ENCODE data around the gene THBD. TPM values are rescaled to one million over a fixed set of nuclear protein-coding genes. Genes with fewer than 3 reads are reported as not detected.

Gene THBD
- total and polyA plus RNA-seq, 2 of the 4 experiments (the other 2 are of a cell fraction) = 0.07 TPM; not detected in 1

GRCh38 chr20:23095499-23095898 is 46.0 kb upstream of the THBD start:
- BruUV-seq (replicated peaks) = no TSS peak
- H2BK5ac ChIP-seq (ENCODE audit: low read depth, low read length, poor library complexity, severe bottlenecking) = no peak overlapping the region
- no peaks in the 10 kb centered on the region for H3K9me1 ChIP-seq (ENCODE audit: insufficient read depth, low read length)
- no peaks in the 10 kb centered on the region for H3K36me3 ChIP-seq (ENCODE audit: control insufficient read depth, insufficient read depth, low read length)
- no peak overlapping the region for H3K56ac ChIP-seq (ENCODE audit: extremely low read depth, insufficient read depth, low read length)
- H3K18ac ChIP-seq (ENCODE audit: low read depth, low read length) = no peak overlapping the region
- no peak overlapping the region for H3K27ac ChIP-seq (ENCODE audit: insufficient read depth, low read length)
- H3K79me1 ChIP-seq (ENCODE audit: low read depth in 1 of 2, low read length in 2 of 2) = no peaks in the 10 kb centered on the region
- H3K27me3 ChIP-seq (ENCODE audit: control insufficient read depth, insufficient read depth, low read length) = peaks cover 53% of the 10 kb centered on the region
- H4K20me1 ChIP-seq (ENCODE audit: insufficient read depth, low read length) = no peaks in the 10 kb centered on the region
- no peak overlapping the region for H4K5ac ChIP-seq (ENCODE audit: low read depth, low read length)
- no peak overlapping the region for H4K8ac ChIP-seq (ENCODE audit: low read depth in 2 of 2, low read length in 2 of 2)
- WGBS, 2 experiments (ENCODE audit: extremely low coverage in 2 of 2, insufficient read length in 1 of 2) = no CpG with 5 or more reads among the region's 3 CpGs
- dilution Hi-C loops (cut with HindIII; ENCODE audit: low sequenced_read_pairs, unreplicated experiment) (no loop called here), intact Hi-C loops (cut with micrococcal nuclease) (no loop called here), in situ Hi-C loops (cut with MboI; ENCODE audit: low sequenced_read_pairs) (loop anchor here (25.0 kb wide), 1 partner anchor 92 kb away; no protein-coding TSS in a partner anchor)
- no peak for TF ChIP-seq CHD1 (IDR thresholded peaks at IDR 0.05; ENCODE audit: low read depth, low read length)
- no peak for TF ChIP-seq MXI1 (IDR thresholded peaks at IDR 0.05; ENCODE audit: borderline replicate concordance, low read depth, low read length)
- no peak for TF ChIP-seq MAFK (IDR thresholded peaks at IDR 0.05; ENCODE audit: low read depth, low read length)
- TF ChIP-seq FOS (IDR thresholded peaks at IDR 0.05; ENCODE audit: low read depth, low read length) = no peak
- no peak overlapping the region for H3K4ac ChIP-seq (ENCODE audit: low read depth, low read length)
- H3K4me3 ChIP-seq (ENCODE audit: insufficient read depth, low read depth, low read length) = no peak overlapping the region
- H2AK9ac ChIP-seq (replicated peaks; ENCODE audit: low read depth, low read length, poor library complexity) = no peak overlapping the region
- no peak overlapping the region for H3K9ac ChIP-seq (ENCODE audit: low read depth, low read length)
- no peaks in the 10 kb centered on the region for H3K9me3 ChIP-seq (ENCODE audit: control insufficient read depth, insufficient read depth, low read length)
- CTCF ChIA-PET = no interaction called here
- no peak overlapping the region for H3K23ac ChIP-seq (ENCODE audit: low read depth, low read length)
- H2BK20ac ChIP-seq (ENCODE audit: low read depth, low read length) = no peak overlapping the region
- no peak for ATAC-seq (ENCODE audit: low read depth)
- POLR2A ChIA-PET (ENCODE audit: unreplicated experiment) = no interaction called here
- H2AFZ ChIP-seq (replicated peaks; ENCODE audit: low read length, poor library complexity) = no peak overlapping the region
- no peak overlapping the region for H3K14ac ChIP-seq (replicated peaks; ENCODE audit: low read depth, low read length)
- H4K91ac ChIP-seq (ENCODE audit: insufficient read depth, low read depth, low read length) = no peak overlapping the region
- no peak for DNase-seq
- no peak overlapping the region for H3K4me2 ChIP-seq (ENCODE audit: low read depth, low read length)
- no peak overlapping the region for H2AK5ac ChIP-seq (ENCODE audit: low read depth, low read length)
- no peak overlapping the region for H2BK120ac ChIP-seq (ENCODE audit: low read depth, low read length)
- H2BK15ac ChIP-seq (ENCODE audit: low read depth, low read length) = no peak overlapping the region
- no peaks in the 10 kb centered on the region for H3K4me1 ChIP-seq (ENCODE audit: control insufficient read depth, insufficient read depth, low read length)
